Posterior cingulate gyrus (tissue), 11 donors: ENCODE results near the gene SLC6A14.
A peak's percentile ranks its signal among the peaks of the same experiment; 100 is the strongest.

Experiments used
- DNase-seq, 10 donors: peaks; one replicate each; pipeline versions ENCODE4 v3.0.0 to v3.0.0-alpha.2; 2020 to 2021; ENCODE audit warnings: mixed read lengths in 3 of 10
- intact Hi-C: fragments of 100-400 bp; cut with DNase I; formaldehyde crosslinking; loops from one replicate; pipeline ENCODE4 v1.15.1; 2023

Gene SLC6A14, protein sequence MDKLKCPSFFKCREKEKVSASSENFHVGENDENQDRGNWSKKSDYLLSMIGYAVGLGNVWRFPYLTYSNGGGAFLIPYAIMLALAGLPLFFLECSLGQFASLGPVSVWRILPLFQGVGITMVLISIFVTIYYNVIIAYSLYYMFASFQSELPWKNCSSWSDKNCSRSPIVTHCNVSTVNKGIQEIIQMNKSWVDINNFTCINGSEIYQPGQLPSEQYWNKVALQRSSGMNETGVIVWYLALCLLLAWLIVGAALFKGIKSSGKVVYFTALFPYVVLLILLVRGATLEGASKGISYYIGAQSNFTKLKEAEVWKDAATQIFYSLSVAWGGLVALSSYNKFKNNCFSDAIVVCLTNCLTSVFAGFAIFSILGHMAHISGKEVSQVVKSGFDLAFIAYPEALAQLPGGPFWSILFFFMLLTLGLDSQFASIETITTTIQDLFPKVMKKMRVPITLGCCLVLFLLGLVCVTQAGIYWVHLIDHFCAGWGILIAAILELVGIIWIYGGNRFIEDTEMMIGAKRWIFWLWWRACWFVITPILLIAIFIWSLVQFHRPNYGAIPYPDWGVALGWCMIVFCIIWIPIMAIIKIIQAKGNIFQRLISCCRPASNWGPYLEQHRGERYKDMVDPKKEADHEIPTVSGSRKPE

DNA sequence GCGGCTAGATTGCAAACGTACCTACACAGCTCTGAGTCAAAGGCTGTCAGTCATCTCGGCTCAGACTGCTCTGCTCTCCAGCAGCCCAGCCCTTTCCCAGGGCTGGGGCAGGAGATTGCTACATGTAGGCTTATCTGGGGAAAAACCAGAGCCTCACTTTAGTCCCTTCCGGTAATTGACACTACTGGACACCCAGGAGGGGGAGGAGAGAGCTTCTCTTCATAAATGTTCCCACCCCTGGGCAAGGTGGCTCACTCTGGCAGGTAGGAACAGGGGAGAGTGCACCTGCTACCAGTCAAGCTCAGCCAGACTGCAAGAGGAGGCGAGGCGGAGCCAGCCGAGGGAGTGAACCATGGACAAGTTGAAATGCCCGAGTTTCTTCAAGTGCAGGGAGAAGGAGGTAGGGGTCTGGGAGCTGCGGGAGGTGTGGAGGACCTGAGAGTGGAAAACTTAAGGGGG lies at the start of gene SLC6A14:
Gene SLC6A14 (plus strand): TSS at position 249 of the 459 bp plus-strand sequence. CDS start 104 bp downstream, at position 353.
- peak in 2 of 10 donors; percentile 27 to 61 for DNase-seq

DNA sequence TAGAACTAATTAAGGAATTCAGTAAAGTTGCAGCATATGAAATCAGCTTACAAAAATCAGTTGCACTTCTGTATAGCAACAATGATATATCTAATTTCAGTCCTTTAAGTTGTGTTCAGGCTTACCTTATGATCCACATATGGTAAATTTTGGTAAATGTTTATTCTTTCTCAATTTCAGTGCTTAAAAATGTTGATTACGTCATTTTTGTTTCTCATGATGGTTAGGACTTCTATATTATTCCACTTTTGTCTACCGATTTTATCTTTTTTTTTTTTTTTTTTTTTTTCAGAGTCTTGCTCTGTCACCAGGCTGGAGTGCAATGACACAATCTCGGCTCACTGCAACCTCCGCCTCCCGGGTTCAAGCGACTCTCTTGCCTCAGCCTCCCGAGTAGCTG lies 40.7 kb upstream of the SLC6A14 start:
- intact Hi-C loops = no loop called here

More for the DNA sequence above, at the start of gene SLC6A14:
- intact Hi-C loops = no loop called here

DNA sequence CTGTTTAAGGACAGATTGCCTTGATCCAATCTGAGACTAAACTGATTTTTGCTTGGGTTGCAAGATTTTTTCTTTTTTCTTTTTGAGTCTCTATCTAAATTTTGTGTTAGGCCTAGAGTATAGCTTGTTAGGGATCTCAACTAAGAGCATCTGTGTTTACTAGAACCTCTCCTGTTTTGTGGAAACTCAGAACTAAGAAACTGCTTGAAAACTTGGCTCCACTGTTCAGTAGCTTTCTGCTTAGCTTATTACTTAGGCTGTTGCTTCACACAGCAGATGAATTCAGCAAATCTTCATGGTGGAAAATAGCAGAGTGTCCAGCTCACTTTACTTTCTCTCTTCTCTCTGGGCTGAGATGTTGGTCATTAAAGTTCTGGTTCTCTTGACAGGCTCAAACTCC lies 36.7 kb upstream of the SLC6A14 start:
- DNase-seq = no peak
- intact Hi-C loops = no loop called here

More for the DNA sequence above, 40.7 kb upstream of the SLC6A14 start:
- no peak for DNase-seq

DNA sequence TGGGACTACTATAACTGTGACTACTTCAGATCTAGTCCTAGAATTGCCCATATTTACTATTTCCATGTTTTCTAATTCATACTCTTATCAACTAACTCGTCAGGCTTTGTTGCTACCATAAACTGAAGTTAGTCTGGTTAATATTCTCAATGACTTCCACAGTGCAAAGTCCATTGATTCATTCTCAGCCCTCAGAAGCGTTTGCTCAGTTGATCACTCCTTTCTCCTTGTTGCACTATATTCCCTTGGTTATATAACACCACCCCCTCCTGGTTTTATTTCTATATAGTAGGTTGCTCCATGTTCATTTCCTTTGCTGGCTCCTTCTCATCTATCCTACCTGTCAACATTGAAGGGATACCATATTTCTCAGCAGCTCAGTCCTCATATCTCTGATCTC lies 27.2 kb upstream of the SLC6A14 start:
- no peak for DNase-seq
- intact Hi-C loops = no loop called here

DNA sequence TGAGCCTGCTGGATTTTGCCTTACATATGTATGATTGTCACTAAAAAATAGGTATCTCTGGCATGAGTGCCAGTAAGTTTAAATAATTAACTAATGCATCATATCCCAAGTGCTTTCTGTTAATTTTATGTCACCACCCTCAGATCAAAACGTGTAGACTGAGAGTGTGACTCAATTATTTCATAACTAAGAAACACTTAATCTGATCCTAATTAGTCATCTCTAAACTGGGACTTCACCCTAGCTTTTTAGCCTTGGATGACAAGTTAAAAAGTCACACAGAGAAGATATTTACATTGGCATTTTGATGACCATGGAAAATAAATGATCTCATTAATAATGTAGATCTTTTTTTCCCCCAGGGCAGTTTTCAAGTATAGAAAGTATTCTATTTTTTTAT lies 23.1 kb upstream of the SLC6A14 start:
- DNase-seq = no peak
- intact Hi-C loops = no loop called here

DNA sequence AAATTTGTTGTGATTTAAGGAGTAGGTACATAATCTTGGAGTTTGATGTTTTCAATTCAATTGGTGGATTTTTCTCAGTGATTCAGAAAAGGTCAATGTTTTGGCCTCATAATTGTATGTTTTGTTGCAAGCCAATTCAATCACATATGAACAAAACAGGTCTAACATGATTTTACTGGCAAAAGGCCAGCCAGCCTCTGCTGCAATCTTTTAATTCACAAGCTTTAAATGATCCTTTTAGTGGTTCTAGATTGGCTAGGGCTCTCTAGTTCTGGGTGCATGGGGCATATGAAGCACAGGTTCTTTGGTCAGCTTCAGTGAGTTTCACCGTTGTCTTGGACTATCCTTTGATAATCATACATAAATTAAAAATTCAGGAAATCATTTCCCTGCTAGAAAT lies 19.2 kb upstream of the SLC6A14 start:
- no peak for DNase-seq
- intact Hi-C loops = no loop called here

DNA sequence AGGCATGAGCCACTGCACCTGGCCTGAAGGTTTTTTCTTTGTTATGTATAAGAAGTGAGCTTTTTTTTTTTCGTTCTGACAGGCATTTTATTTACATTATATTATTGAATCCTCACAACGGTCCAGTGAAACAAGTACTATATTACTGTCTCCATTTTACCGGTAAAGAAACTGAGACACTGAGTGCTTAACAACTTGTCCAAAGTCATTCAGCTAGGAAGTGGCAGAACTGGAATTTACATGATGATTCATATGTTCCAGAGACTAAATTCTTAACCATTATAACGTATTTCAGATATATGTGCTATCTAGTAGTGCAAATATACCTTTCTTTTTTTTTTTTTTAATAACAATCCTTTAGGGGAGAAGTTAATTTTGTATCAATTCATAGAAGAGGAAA lies 18.4 kb upstream of the SLC6A14 start:
- intact Hi-C loops = no loop called here
- no peak for DNase-seq

DNA sequence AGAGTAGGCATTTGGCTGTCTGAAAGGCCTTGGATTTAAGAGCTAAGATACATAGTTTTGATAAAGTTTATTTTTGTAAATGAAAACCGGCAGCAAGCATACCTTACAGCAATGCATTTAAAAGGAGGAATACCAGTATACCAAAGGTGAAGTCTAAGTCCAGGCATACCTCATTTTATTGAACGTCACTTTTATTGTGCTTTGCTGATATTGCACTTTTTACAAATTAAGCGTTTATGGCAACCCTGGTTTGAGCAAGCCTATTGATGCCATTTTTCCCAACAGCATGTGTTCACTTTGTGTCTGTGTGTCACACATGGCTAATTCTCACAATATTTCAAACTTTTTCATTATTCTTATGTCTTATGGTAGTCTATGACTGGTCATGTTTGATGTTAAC lies 8.4 kb upstream of the SLC6A14 start:
- intact Hi-C loops = no loop called here
- DNase-seq = no peak

DNA sequence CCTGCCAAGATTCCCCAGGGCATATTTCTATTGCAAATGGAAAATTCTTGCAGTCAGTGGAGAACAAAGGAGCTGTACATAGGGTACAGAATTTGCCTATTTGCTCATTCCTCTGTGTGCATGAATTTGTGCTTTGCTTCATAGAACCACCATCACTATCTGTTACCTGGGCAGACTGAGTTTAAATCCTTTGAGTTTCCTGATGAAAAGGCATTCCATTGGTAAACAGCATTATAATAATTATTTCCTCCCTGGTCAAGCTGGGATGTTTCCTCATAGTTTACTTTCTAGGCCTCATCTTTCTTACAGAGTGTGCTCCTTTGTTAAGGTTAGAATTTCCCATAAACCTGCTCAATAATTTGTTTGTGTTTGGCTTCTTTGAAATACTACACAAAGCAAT lies 809 bp upstream of the SLC6A14 start:
- DNase-seq = no peak
- intact Hi-C loops = no loop called here

DNA sequence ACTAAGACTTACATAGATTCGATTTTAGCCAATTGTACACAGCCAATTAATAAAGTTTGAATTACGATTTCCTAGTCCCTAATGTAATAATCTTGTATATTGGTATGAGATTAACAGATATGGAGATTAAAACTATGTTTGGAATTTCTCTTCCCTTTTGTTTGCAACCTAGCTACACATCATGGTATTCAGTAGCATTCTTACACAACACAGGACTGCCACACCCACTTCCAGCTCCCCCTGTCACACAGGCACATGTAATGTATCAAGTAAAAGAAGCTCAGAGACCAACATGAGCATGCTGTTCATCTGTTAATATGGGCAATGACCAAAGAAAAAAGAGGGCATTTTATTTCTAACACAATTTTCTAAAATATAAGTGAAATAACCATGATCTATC lies 12.8 kb downstream of the SLC6A14 start:
- DNase-seq = no peak
- intact Hi-C loops = no loop called here

DNA sequence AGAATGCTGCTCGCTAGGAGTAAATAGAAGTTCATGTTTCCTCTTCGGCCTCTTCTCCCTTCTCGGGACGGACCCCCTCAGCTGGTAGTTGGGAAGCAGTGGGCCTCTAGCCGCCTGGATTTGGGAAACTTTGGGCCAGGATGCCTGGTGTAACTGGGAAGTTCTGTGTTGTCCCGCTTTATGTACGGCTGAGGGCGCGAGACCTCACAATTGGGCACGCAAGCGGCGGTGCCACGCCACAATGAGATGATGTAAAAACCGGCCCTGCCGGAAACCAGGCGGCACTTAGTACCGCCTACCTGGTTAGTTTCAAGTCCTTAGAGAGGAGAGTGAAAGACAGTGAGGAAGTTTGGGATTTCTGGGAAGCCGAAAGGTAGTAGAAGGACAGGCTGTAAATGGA lies 26.4 kb downstream of the SLC6A14 start, which contains the start of gene CT83:
Gene CT83 (minus strand): TSS at position 155 of the 400 bp plus-strand sequence. CDS start 120 bp downstream, at position 35.
- peak in 3 of 10 donors; percentile 49 to 72 (median 57) for DNase-seq
- intact Hi-C loops = no loop called here

DNA sequence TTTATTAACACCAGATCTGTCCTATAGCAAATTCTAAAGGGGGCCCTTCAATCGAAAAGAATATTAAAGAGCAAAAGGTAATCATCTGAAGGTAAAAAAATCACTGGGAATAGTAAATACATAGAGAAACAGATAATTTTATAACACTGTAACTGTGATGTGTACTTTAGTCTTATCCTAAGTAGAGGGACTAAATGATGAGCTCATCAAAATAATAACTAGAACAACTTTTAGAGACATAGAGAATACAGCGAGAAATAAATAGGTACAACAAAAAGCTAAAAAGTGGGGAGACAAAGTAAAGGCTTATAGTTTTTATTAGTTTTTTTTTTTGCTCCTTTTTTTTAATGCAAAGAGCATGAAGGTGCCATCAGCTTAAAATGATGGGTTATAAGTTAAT lies 43.7 kb downstream of the SLC6A14 start:
- no peak for DNase-seq
- intact Hi-C loops = no loop called here

DNA sequence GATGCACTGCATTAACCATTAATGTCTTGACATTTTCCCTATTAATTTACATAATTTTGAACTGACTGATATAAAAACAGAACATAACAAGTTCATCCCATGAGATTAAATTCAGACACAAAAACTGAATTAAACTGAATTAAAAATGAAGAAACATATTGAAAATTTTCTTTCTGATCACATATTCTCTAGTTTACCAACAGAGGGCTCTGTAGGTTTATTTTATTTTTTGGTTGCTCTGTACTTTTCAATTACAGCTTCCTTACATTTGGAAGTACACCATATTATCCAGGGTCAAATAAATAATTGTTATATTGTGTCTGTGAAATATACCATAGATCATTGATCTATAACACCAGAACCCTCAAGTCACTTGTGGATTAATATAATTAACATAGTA lies 53.7 kb downstream of the SLC6A14 start:
- DNase-seq = no peak
- intact Hi-C loops = no loop called here

DNA sequence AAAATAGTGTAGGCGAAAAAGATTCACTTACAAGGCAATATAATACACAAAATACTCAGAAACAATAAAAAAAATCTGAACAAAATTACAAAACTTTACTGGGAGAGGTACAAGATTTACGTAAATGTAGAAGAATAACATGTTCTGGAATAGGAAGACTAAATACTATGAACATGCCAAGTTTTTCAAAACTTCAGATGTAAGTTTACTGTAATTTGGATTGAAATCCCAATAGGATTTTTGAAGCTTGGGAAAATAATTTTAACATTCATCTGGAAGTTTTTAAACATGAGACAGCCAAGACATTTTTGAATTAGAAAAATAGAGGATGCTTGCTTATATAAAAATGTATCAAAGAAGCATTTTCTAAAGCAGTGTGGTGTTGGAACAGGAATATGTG lies 56.9 kb downstream of the SLC6A14 start:
- no peak for DNase-seq
- intact Hi-C loops = no loop called here

DNA sequence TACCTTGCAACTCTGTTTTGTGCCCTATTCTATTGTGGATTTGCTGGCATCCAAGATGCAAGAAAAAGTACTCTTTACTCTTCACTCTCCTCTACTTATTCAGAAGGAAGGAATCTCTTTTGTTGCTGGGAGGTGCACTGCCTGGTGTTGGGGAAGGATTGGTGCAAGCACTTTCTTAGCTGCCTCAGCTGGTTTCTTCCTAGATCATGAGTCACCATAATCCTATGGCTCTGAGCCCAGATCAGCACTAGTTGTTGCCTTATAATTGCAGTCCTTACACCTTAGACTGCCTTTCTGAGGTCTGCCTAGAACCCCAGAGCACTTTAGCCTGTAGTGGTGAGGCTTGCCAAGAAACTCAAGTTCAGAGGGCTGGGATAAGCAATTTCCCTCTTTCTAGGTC lies 63.4 kb downstream of the SLC6A14 start:
- no peak for DNase-seq
- intact Hi-C loops = no loop called here
